Islet of Langerhans (tissue), 1 donor: ENCODE results near the gene UAP1L1.

ENCODE experiments used
- FAIRE-seq: peaks from one replicate; lab custom pipeline; 2011; peaks lifted over from hg19 to GRCh38; lab: Jason Lieb, UNC

UAP1L1 gene

GRCh38 chr9:137099231-137099630, 21.9 kb downstream of the UAP1L1 start:
- FAIRE-seq: no peak

GRCh38 chr9:137103206-137103999, 26.1 kb downstream of the UAP1L1 start:
- FAIRE-seq: no peak

GRCh38 chr9:137105814-137106661, 28.7 kb downstream of the UAP1L1 start:
- no peak for FAIRE-seq

- no peak for FAIRE-seq
Measured at GRCh38 chr9:137106662-137107250, 29.4 kb downstream of the UAP1L1 start.

GRCh38 chr9:137107312-137107921, 30.1 kb downstream of the UAP1L1 start:
- no peak for FAIRE-seq

- FAIRE-seq: no peak
Measured at GRCh38 chr9:137107982-137108381, 30.7 kb downstream of the UAP1L1 start.

GRCh38 chr9:137108608-137109249, 31.4 kb downstream of the UAP1L1 start:
- no peak for FAIRE-seq

- no peak for FAIRE-seq
Measured at GRCh38 chr9:137109250-137110146, 32.2 kb downstream of the UAP1L1 start.

- FAIRE-seq: no peak
Measured at GRCh38 chr9:137110147-137110910, 33.0 kb downstream of the UAP1L1 start.

- no peak for FAIRE-seq
Measured at GRCh38 chr9:137110911-137111787, 33.8 kb downstream of the UAP1L1 start.

- FAIRE-seq: no peak
Measured at GRCh38 chr9:137111788-137112563, 34.7 kb downstream of the UAP1L1 start.

GRCh38 chr9:137112564-137113384, 35.5 kb downstream of the UAP1L1 start:
- no peak for FAIRE-seq

GRCh38 chr9:137113385-137114159, 36.3 kb downstream of the UAP1L1 start:
- no peak for FAIRE-seq

GRCh38 chr9:137114220-137114612, 36.9 kb downstream of the UAP1L1 start:
- FAIRE-seq: no peak

GRCh38 chr9:137114613-137115393, 37.5 kb downstream of the UAP1L1 start, which contains the start of gene DPP7:
DPP7 (minus strand) TSS chr9:137114733; CDS start chr9:137114713, 20 bp downstream.
- no peak for FAIRE-seq
